ENCODE results near the gene TMEM9B. TPM values are rescaled to one million over a fixed set of nuclear protein-coding genes. Genes with fewer than 3 reads are reported as not detected.

TMEM9B gene
- total RNA-seq, 1 experiment from 2014 or later, result 46.2 TPM

GRCh38 chr11:8930456-8931175 is 33.6 kb downstream of the TMEM9B start:
- peak; percentile 31 for DNase-seq (ENCODE audit: low read depth)

GRCh38 chr11:8928981-8929615 is 35.1 kb downstream of the TMEM9B start:
- DNase-seq (ENCODE audit: low read depth), result peak; percentile 68

- DNase-seq (ENCODE audit: low read depth), result no peak
These were observed 36.0 kb downstream of the TMEM9B start for GRCh38 chr11:8928205-8928604.

- no peak for DNase-seq (ENCODE audit: low read depth)
These were observed 37.0 kb downstream of the TMEM9B start for GRCh38 chr11:8927233-8927632.

GRCh38 chr11:8926236-8926635 is 38.0 kb downstream of the TMEM9B start:
- DNase-seq (ENCODE audit: low read depth), result no peak

- DNase-seq (ENCODE audit: low read depth), result no peak
These were observed 38.5 kb downstream of the TMEM9B start for GRCh38 chr11:8925711-8926110.

GRCh38 chr11:8922691-8923090 is 41.6 kb downstream of the TMEM9B start:
- DNase-seq (ENCODE audit: low read depth), result no peak

GRCh38 chr11:8917157-8917825 is 47.0 kb downstream of the TMEM9B start:
- peak; percentile 94 for DNase-seq (ENCODE audit: low read depth)

- no peak for DNase-seq (ENCODE audit: low read depth)
These were observed 49.6 kb downstream of the TMEM9B start for GRCh38 chr11:8914661-8915018.

GRCh38 chr11:8913961-8914660 is 50.1 kb downstream of the TMEM9B start:
- DNase-seq (ENCODE audit: low read depth), result peak; percentile 39

- DNase-seq (ENCODE audit: low read depth), result peak; percentile 94
These were observed 53.0 kb downstream of the TMEM9B start, which contains the start of gene AKIP1 for GRCh38 chr11:8911029-8911823. AKIP1 (plus strand) TSS chr11:8911189; CDS start chr11:8911450, 261 bp downstream.

GRCh38 chr11:8910649-8911026 is 53.6 kb downstream of the TMEM9B start:
- no peak for DNase-seq (ENCODE audit: low read depth)

- no peak for DNase-seq (ENCODE audit: low read depth)
These were observed 56.1 kb downstream of the TMEM9B start for GRCh38 chr11:8908099-8908498.

- DNase-seq (ENCODE audit: low read depth), result no peak
These were observed 57.1 kb downstream of the TMEM9B start for GRCh38 chr11:8907116-8907515.

GRCh38 chr11:8905528-8906165 is 58.6 kb downstream of the TMEM9B start:
- DNase-seq (ENCODE audit: low read depth), result peak; percentile 86

GRCh38 chr11:8899119-8899753 is 65.0 kb downstream of the TMEM9B start:
- no peak for DNase-seq (ENCODE audit: low read depth)
